Activated T-cell treated with anti-CD3 and anti-CD28 coated beads for 4 hours (primary cell): ENCODE data around the gene SP110.
"Not testable (repeated sequence)": the region's sequence is repeated elsewhere in the genome, so short reads cannot be mapped to it uniquely, and the experiment has no call there.

Experiments used
- DNase-seq: peaks from one replicate; pipeline ENCODE4 v3.0.0-alpha.2; 2020

SP110 gene

DNA sequence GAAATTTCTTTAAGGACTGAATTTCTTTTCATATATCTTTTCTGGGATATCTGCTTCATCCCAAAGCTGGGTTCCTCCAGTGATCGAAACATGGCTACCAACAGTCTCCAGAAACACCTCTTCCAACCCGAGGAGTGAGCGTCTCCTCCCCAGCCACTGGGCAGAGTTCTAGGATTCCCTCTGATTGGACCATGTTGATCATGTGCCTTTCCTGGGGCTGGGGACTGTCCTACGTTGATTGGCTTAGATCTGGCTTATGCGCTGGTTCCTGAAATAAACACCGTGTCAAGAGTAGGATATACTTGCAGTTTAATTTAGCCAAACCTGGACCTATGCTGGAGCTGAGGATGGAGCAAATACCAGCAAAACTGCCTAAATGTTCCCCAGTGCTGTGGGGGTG is 95.5 kb downstream of the SP110 start:
- no peak for DNase-seq

DNA sequence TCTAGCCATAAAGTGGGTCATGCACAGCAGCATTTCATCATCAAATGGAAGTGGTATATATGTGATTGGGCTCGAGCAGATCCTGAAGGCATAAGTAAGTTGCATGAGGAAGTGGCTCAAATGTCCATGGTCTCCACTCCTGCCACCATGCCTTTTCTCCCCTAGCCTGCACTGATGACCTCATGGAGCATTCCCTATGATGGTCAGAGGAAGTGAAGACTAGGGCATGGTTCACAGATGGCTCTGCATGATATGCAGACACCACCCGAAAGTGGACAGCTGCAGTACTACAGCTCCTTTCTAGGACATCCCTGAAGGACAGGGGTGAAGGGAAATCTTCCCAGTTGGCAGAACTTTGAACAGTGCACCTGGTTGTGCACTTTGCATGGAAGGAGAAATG is 99.4 kb downstream of the SP110 start:
- not testable (repeated sequence) for DNase-seq

DNA sequence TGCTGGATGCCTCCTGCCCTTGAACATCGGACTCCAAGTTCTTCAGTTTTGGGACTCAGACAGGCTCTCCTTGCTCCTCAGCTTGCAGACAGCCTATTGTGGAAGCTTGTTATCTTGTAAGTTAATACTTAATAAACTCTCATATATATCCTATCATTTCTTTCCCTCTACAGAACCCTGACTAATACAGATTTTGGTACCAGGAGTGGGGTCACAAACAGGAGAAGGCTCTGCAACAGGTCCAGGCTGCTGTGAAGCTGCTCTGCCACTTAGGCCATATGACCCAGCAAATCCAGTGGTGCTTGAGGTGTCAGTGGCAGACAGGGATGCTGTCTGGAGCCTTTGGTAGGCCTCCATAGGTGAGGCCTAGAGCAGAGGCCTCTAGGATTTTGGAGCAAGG is 100.0 kb downstream of the SP110 start:
- not testable (repeated sequence) for DNase-seq
